Fibroblast of the aortic adventitia (primary cell): ENCODE data around the gene TMEM263. TPM values are rescaled to one million over a fixed set of nuclear protein-coding genes. Genes with fewer than 3 reads are reported as not detected.
"Not testable (repeated sequence)": the region's sequence is repeated elsewhere in the genome, so short reads cannot be mapped to it uniquely, and the experiment has no call there.

Experiments
- DNase-seq: peaks from one replicate; pipeline ENCODE4 v3.0.0-alpha.2; 2010; ENCODE audit warnings: low read depth
- H3K4me3 ChIP-seq: 2 replicates; pipeline ENCODE4 v1.5.1; 2011; ENCODE audit warnings: low read depth, mild to moderate bottlenecking, control low read depth, low read length, moderate library complexity
- total RNA-seq: library from RNA; depleted of rRNA; stranded (reverse); fragments of >200 nt; gene quantifications from 2 replicates; pipeline ENCODE4 v1.2.3, GENCODE V29; 2012; ENCODE audit warnings: low replicate concordance
- TF ChIP-seq, protein P1 (sequence below): IDR thresholded peaks from 2 replicates; pipeline ENCODE4 v1.5.1; 2011; ENCODE audit warnings: mild to moderate bottlenecking, low read length, control low read depth, inconsistent platforms; ENCODE audit not compliant: insufficient read depth

Gene TMEM263
- total RNA-seq, 1 donor, result 138 TPM

DNA sequence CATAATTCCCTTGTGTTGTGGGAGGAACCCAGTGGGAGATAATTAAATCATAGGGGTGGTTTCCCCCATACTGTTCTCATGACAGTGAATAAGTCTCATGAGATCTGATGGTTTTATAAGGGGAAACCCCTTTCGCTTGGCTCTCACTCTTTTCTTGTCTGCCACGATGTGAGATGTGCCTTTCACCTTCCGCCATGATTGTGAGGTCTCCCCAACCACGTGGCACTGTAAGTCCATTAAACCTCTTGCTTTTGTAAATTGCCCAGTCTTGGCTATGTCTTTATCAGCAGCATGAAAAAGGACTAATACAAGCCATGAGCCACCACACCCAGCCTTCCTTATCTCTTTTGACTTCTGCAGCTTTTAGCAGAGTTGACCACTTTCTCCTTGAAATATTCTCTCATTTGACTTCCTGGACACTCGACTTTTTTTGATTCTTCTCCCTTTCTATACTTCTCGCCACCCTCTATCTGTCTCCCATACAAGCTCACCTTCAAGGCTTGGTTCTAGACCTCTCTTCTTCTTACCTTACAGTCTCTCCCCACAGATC lies 29.0 kb downstream of the TMEM263 start:
- TF ChIP-seq, protein P1, sequence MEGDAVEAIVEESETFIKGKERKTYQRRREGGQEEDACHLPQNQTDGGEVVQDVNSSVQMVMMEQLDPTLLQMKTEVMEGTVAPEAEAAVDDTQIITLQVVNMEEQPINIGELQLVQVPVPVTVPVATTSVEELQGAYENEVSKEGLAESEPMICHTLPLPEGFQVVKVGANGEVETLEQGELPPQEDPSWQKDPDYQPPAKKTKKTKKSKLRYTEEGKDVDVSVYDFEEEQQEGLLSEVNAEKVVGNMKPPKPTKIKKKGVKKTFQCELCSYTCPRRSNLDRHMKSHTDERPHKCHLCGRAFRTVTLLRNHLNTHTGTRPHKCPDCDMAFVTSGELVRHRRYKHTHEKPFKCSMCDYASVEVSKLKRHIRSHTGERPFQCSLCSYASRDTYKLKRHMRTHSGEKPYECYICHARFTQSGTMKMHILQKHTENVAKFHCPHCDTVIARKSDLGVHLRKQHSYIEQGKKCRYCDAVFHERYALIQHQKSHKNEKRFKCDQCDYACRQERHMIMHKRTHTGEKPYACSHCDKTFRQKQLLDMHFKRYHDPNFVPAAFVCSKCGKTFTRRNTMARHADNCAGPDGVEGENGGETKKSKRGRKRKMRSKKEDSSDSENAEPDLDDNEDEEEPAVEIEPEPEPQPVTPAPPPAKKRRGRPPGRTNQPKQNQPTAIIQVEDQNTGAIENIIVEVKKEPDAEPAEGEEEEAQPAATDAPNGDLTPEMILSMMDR, result no peak
- no peak for DNase-seq

DNA sequence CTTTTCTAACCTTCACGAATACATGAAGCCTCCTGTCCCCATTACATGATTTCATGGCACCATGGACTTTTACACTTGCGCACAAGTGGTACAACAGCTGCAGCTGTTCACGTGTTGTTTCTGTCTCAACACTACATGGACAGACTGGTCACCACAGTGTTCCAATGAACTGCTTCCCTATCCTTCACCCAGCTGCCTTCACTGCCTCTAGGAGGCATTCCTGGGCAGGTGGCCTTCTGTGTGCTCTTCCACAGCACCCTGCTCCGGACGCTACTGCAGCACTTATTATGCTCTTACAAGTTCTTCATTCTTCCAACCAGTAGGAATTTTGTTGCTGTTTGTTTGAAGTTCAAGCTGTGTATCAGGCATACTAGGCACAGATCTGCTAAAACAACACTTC lies 29.8 kb downstream of the TMEM263 start:
- no peak overlapping the region for H3K4me3 ChIP-seq
- TF ChIP-seq, protein P1, result no peak
- DNase-seq, result no peak

More for the DNA sequence above, 29.0 kb downstream of the TMEM263 start:
- no peak overlapping the region for H3K4me3 ChIP-seq

DNA sequence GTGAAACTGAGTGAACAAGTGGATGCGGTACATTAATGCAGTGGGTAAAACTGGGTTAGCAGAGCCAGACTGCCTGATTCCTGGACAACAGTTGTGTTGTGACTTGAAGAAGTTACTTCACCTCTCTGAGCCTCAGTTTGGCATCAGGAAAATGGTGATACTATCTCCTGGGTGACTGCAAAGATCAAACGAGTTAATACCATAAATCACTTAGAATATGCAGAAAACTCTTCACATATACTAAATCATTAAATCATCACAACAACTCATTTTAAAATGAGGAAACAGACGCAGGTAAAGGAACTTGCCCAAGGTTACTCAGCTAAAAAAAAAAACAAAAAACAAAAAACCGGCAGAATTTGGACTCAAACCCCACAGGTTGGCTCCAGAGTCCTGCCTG lies 30.4 kb downstream of the TMEM263 start:
- H3K4me3 ChIP-seq, result peak overlapping the region; percentile 82
- TF ChIP-seq, protein P1, result no peak
- DNase-seq, result no peak

DNA sequence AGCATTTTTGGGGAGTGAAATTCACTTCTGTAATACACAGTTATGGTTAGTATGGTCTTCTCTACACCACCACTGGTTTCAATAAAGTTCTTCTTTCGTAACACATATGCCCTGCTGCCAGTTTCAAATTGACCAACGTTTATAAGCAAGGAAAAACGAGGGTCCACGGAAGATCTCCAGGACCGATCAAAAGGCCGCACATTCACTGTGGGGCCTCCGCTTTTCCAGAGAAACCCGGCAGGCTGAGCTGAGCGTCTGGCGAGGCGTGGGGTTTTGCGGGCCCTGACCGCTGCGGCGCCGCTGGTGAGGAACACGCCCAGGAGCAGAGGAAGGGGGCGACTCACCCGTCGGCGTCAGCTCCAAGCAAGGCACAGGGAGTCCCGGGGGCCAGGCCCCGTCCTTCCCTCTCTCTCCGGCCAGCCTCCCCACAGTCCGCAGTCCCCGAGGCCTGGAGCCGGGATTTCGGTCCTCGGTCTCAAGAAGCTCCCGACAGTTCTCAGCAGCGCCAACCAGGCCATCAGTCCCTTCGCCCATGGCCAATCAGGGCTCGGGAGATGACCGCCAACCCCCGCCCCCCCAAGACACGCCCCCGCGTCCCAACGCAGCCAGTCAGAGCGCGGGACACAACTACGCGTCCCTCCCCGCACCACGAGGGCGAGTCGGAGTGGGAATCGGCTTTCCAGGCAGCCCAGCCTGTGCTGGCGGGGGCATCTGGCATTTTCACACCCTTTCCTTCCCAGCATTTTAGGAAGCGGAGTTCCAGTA lies 31.1 kb downstream of the TMEM263 start, which contains the start of gene MTERF2:
TSS of gene MTERF2 (minus strand) at position 522 of the 765 bp plus-strand sequence. CDS start 8,432 bp downstream, outside the sequence.
- peak within 1 kb of the TSS; percentile 82 for H3K4me3 ChIP-seq
- TF ChIP-seq, protein P1, result no peak
- peak; percentile 90 for DNase-seq

DNA sequence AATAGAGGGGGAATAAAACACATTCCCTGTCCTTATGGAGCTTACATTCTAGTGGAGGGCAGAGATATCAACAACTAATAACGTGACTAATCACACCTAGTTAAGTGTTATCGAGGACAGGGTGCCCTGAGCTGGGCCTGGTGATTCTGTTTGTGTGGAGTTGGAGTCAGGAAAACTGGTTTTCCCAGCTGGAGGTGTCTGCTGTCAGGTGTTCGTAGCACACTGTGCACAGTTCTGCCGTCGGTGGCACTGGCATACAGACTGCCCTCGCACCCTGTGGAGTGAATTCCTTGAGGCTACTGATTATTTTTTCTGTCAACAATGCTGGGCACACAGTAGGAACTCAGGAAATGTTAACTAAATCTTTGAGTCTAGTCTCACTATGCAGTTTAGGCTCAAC lies 32.1 kb downstream of the TMEM263 start:
- no peak overlapping the region for H3K4me3 ChIP-seq
- TF ChIP-seq, protein P1, result no peak
- DNase-seq, result no peak

DNA sequence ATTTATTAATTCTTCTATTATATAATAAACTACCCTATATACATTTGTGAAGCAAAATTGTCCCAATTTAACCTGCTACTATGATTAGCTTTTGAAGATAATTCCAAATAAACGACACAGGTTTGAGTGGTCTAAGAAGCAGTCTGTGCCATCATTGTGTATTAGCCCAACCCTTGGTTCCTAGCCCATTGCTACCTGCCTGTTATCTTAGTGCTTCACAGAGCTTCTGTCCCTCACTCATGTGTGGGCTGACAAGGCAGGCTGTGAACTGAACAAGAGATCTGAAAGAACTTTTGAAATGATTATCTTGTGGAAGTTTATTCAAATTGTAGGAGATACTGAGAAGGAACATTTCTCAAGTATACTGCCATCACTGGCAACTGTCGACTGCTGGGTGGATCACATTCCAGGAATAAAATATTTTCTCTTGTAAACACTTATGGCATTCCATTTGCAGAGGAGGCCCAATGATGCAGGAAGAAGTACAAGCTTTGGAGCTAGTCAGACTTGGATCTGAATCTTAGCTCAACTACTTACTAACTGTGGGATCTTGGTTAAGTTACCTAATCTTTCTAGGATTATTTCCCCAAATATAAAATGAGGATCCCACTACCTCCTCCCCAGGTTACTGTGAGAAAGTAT lies 39.0 kb downstream of the TMEM263 start:
- DNase-seq, result peak; percentile 76
- H3K4me3 ChIP-seq, result no peak overlapping the region
- TF ChIP-seq, protein P1, result no peak

DNA sequence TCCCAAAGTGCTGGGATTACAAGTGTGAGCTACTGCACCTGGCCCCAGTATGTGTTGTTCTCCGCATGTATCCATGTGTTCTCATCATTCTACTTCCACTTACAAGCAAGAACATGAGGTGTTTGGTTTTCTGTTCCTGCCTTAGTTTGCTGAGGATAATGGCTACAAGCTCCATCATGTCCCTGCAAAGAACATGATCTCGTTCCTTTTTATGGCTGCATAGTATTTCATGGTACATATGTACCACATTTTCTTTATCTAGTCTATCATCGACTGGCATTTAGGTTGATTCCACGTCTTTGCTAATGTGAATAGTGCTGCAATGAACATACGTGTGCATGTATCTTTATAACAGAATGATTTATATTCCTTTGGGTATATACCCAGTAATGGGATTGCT lies 40.4 kb downstream of the TMEM263 start:
- DNase-seq, H3K4me3 ChIP-seq: not testable (repeated sequence)
